Adrenal gland (tissue), 12 donors: ENCODE results near the gene MAPK4. TPM values are rescaled to one million over a fixed set of nuclear protein-coding genes. Genes with fewer than 3 reads are reported as not detected.

Experiments
- DNase-seq, 7 donors: peaks; one replicate each; pipeline ENCODE4 v3.0.0-alpha.2; 2019 to 2020
- H3K27ac ChIP-seq, 5 donors: fragments of 200-600 bp; sonication (generic) in 4 of 5; 1 replicate in 3 of 5; 2 replicates in 2 of 5; pipeline versions ENCODE4 v1.5.1 to v1.8.0; 2016 to 2020; ENCODE audit warnings: mild to moderate bottlenecking in 1 of 5
- H3K27me3 ChIP-seq: fragments of 200-600 bp; 2 replicates; pipeline ENCODE4 v1.8.0; 2021
- H3K36me3 ChIP-seq, 2 donors: fragments of 200-600 bp; replicated peaks in 1 of 2; 1 replicate in 1 of 2; 2 replicates in 1 of 2; pipeline versions ENCODE4 v1.5.1 to v1.8.0; 2018 to 2022
- H3K4me1 ChIP-seq, 2 donors: fragments of 200-600 bp; replicated peaks in 1 of 2; 1 replicate in 1 of 2; 2 replicates in 1 of 2; pipeline versions ENCODE4 v1.5.1 to v1.8.0; 2018 to 2021
- H3K4me3 ChIP-seq, 4 donors: fragments of 200-600 bp; sonication (generic) in 3 of 4; one replicate each; pipeline ENCODE4 v1.5.1; 2016 to 2018
- H3K9me3 ChIP-seq, 3 donors: fragments of 200-600 bp; sonication (generic) in 1 of 3; replicated peaks in 1 of 3; 1 replicate in 2 of 3; 2 replicates in 1 of 3; pipeline versions ENCODE4 v1.5.1 to v1.8.0; 2016 to 2021
- CTCF ChIP-seq, 6 experiments: fragments of 450-650 bp in 4 of 6; fragments of 200-600 bp in 2 of 6; sonication (generic) in 1 of 6; IDR thresholded peaks; 1 replicate in 5 of 6; 2 replicates in 1 of 6; pipeline versions ENCODE4 v1.5.1 to v1.8.0; 2016 to 2021; ENCODE audit warnings: antibody characterized with exemption in 6 of 6, mild to moderate bottlenecking in 2 of 6, moderate library complexity in 1 of 6
- POLR2A ChIP-seq, 2 donors: fragments of 450-650 bp; IDR thresholded peaks; one replicate each; pipeline ENCODE4 v1.6.1; 2017; ENCODE audit warnings: antibody characterized with exemption in 2 of 2, mild to moderate bottlenecking in 2 of 2, moderate library complexity in 1 of 2
- WGBS, 4 donors: extraction: QIAGEN DNeasy Blood & Tissue Kit in 2 of 4; methylation state at CpG; one replicate each; pipeline versions ENCODE4 v1.1.5 to v1.1.7; 2013 to 2017; 5-methylcytosine and 5-hydroxymethylcytosine counted together
- intact Hi-C, 2 donors: fragments of 100-400 bp; cut with DNase I; formaldehyde crosslinking; loops; one replicate each; pipeline versions ENCODE4 v1.14.1 to v1.15.0; 2022 to 2023
- polyA plus RNA-seq, 3 donors: library from polyadenylated mRNA; stranded (reverse); fragments of 200-250 nt in 2 of 3; fragments of 350-450 nt in 1 of 3; fragmentation: Illumina TruSeq in 1 of 3; extraction: RNeasy Lipid Tissue Mini Kit (QIAGEN cat#74804) in 1 of 3; gene quantifications; one replicate each; pipeline ENCODE4 v1.2.3, GENCODE V29; 2013 to 2014
- total RNA-seq, 9 donors: library from RNA; depleted of rRNA in 4 of 9; stranded (reverse); fragments of >200 nt in 4 of 9; fragments of 120-200 nt in 1 of 9; fragmentation: NEBNext Ultra II Directional in 1 of 9; extraction: Animal tissue kit (Norgen Biotek cat#: 25700) in 1 of 9; gene quantifications; one replicate each; pipeline versions ENCODE4 v1.1.0 to v1.2.4, GENCODE V29; 2013 to 2023
- donor health status: healthy with polysubstance abuse.
- donor health status: Bipolar disorder and iron deficiency.
- donor health status: DM: yes; HTN: yes; CAD: no.
- donor health status: DM: no; HTN: no; CAD: no.
- donor health status: DM: no; HTN: no; CAD: no.
- donor health status: DM: yes; HTN: yes; CAD: no.

The MAPK4 gene
- total and polyA plus RNA-seq, 12 donors, result 16.3 to 231 (median 33.9) TPM

- intact Hi-C loops, result no loop called here
- no peaks in the 10 kb centered on the region for H3K27me3 ChIP-seq
- no peaks in the 10 kb centered on the region for H3K9me3 ChIP-seq
- no peaks in the 10 kb centered on the region for H3K36me3 ChIP-seq
- no peaks in the 10 kb centered on the region for H3K4me1 ChIP-seq
- no peak overlapping the region for H3K4me3 ChIP-seq
- H3K27ac ChIP-seq, result no peak overlapping the region
- no peak for DNase-seq
- WGBS, 4 donors, result 93 to 100% (median 100%) methylated on average over 1 of the region's 1 CpG
- TF ChIP-seq CTCF (IDR thresholded peaks at IDR 0.05) (no peak), POLR2A (IDR thresholded peaks at IDR 0.05) (no peak)
Measured at GRCh38 chr18:50697509-50697908, 137.6 kb downstream of the MAPK4 start.

DNA sequence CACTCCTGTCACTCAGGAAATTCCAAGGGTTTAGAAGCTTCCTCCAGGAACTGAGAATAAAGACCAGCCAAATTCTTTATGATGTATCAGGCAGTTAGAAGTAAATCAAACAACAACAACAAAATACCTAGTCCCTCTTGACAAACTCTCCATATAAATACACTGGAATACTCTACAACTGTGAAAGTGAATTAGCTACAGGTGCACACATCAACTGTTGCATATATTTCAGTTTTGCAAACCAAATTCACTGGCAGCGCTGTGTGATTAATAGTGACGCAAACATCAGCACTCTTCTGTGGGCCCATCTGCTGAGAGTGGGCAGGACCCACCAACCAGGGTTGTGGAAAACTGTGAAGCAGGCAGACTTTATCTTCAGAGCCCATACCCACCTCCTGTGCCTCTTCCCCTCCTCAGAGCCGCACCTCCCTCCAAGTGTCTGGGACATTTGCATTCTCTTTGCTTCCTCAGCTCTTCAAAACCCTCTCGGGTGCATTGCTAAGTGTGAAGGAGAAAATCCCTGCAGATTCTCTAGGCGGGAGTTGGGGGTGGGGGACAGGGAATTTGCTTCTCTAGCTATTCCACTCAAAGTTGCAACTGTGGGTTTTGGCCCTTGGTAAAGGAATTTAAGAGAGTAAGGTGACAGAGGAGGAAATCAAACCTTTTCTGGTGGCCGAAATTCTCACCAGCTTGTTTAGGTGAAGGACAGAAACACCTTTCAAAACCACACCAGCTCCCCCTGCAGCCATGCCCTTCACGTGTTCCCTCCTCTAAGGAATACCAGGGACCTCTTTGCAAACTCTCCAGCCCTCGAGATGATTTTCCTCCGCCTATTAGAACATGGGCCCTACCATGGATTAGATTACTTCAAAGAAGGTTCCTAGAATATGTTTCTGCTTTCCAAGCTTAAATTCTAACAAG lies 140.6 kb downstream of the MAPK4 start:
- Histone ChIP-seq H3K36me3 (no peaks in the 10 kb centered on the region), H3K27me3 (no peaks in the 10 kb centered on the region), H3K9me3 (no peaks in the 10 kb centered on the region), H3K27ac (no peak overlapping the region), H3K4me1 (no peaks in the 10 kb centered on the region), H3K4me3 (no peak overlapping the region)
- no peak for DNase-seq
- TF ChIP-seq CTCF (IDR thresholded peaks at IDR 0.05) (no peak), POLR2A (IDR thresholded peaks at IDR 0.05) (no peak)
- WGBS, 4 donors, result 82 to 93% (median 85%) methylated on average over 9 of the region's 9 CpGs
- intact Hi-C loops, result no loop called here

DNA sequence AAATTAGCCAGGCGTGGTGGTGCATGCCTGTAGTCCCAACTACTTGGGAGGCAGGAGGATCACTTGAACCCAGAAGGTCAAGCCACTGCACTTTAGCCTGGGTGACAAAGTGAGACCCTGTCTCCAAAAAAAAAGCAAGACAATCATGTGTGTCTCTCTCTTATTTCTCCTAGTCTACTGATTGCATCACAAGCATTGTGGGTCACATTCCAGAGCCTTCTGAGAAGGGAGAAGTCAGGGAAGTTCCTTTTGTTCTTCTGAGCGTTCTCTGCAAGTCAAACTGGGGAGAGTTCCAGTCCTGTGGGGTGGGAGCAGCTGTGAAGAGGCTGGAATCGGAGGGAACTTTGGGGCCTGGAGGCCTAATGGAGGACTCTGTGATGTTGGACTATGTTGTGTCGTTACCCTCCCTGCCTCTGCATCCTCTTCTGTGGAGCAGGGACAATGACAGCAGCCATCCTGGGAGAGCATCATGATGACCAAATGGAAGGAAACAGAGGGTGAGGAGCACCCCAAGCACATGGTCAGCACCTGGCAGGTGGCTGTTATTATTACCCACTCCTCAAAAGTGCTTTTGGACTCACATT lies 144.6 kb downstream of the MAPK4 start:
- TF ChIP-seq CTCF (IDR thresholded peaks at IDR 0.05) (no peak), POLR2A (IDR thresholded peaks at IDR 0.05) (no peak)
- H3K27ac ChIP-seq, result no peak overlapping the region
- no peaks in the 10 kb centered on the region for H3K27me3 ChIP-seq
- no peaks in the 10 kb centered on the region for H3K4me1 ChIP-seq
- no peak overlapping the region for H3K4me3 ChIP-seq
- WGBS, 4 donors, result 86 to 93% (median 89%) methylated on average over 4 of the region's 4 CpGs
- H3K36me3 ChIP-seq, result no peaks in the 10 kb centered on the region
- no peaks in the 10 kb centered on the region for H3K9me3 ChIP-seq
- DNase-seq, result no peak
- intact Hi-C loops, result no loop called here

- no peaks in the 10 kb centered on the region for H3K36me3 ChIP-seq
- H3K27ac ChIP-seq, result no peak overlapping the region
- intact Hi-C loops, result no loop called here
- DNase-seq, result no peak
- TF ChIP-seq POLR2A (IDR thresholded peaks at IDR 0.05) (no peak), CTCF (IDR thresholded peaks at IDR 0.05) (no peak)
- H3K4me3 ChIP-seq, result no peak overlapping the region
- no peaks in the 10 kb centered on the region for H3K9me3 ChIP-seq
- 71 to 85% (median 80%) methylated on average over 5 to 6 of the region's 6 CpGs for whole genome bisulfite sequencing, 4 donors
- no peaks in the 10 kb centered on the region for H3K4me1 ChIP-seq
- H3K27me3 ChIP-seq, result no peaks in the 10 kb centered on the region
Measured at GRCh38 chr18:50706199-50706598, 146.3 kb downstream of the MAPK4 start.
